AG04450 (cell line): ENCODE measurements around the gene CKLF. TPM values are rescaled to one million over a fixed set of nuclear protein-coding genes. Genes with fewer than 3 reads are reported as not detected.

Experiments
- CTCF ChIA-PET: fragments of 300-600, 350-600 bp; formaldehyde crosslinking; extraction: SDS; loops from one replicate; lab custom pipeline; 2022; ENCODE audit warnings: antibody characterized with exemption, inconsistent platforms; lab: Charles Lee
- POLR2A ChIA-PET: fragments of 350-600 bp; formaldehyde crosslinking; extraction: SDS; loops from one replicate; lab custom pipeline; 2021; ENCODE audit warnings: antibody characterized with exemption, inconsistent platforms; lab: Yijun Ruan, JAX
- DNase-seq: peaks from one replicate; pipeline ENCODE4 v3.0.0-alpha.2; 2011; ENCODE audit warnings: low read depth, low spot score
- H3K27ac ChIP-seq: one replicate; pipeline ENCODE4 v1.5.1; 2012; ENCODE audit warnings: low read depth, low read length, control low read depth
- H3K27me3 ChIP-seq: one replicate; pipeline ENCODE4 v1.6.0; 2012; ENCODE audit warnings: low read length; ENCODE audit not compliant: control insufficient read depth, insufficient read depth
- H3K4me3 ChIP-seq: 2 replicates; pipeline ENCODE4 v1.5.1; 2011; ENCODE audit warnings: mild to moderate bottlenecking, low read depth, low read length, control low read depth
- H3K9me3 ChIP-seq: 2 replicates; pipeline ENCODE4 v1.5.1; 2012; ENCODE audit warnings: low read length; ENCODE audit not compliant: control insufficient read depth, insufficient read depth
- CTCF ChIP-seq: IDR thresholded peaks from 2 replicates; pipeline ENCODE4 v1.5.1; 2011; ENCODE audit warnings: low read depth, low read length, control low read depth, inconsistent platforms
- polyA plus RNA-seq: library from polyadenylated mRNA; depleted of rRNA; stranded (reverse); fragments of >200 nt; gene quantifications from 2 replicates; pipeline ENCODE4 v1.2.3, GENCODE V29; 2011

CKLF gene
- polyA plus RNA-seq, 1 experiment, result 56.2 TPM

- no peak for TF ChIP-seq CTCF
- no peak for DNase-seq
- CTCF ChIA-PET, result interaction anchor here (0.8 kb wide), 1 partner anchor 36 kb away, joined by 3 read pairs; no protein-coding TSS in a partner anchor
These were observed 16.0 kb downstream of the CKLF start for GRCh38 chr16:66568355-66568754.

GRCh38 chr16:66569131-66569530 is 16.8 kb downstream of the CKLF start:
- ChIA-PET CTCF (interaction anchor here (0.8 to 2.1 kb wide), 3 partner anchors 18 to 39 kb away, joined by 3 to 12 read pairs (median 3); no protein-coding TSS in a partner anchor), POLR2A (no interaction called here)
- no peak for DNase-seq

More at GRCh38 chr16:66568355-66568754, 16.0 kb downstream of the CKLF start:
- H3K27ac ChIP-seq, result no peak overlapping the region
- no peaks in the 10 kb centered on the region for H3K27me3 ChIP-seq
- H3K9me3 ChIP-seq, result no peaks in the 10 kb centered on the region; the same call in 1 of the 2 replicates
- POLR2A ChIA-PET, result no interaction called here
- no peak overlapping the region for H3K4me3 ChIP-seq

GRCh38 chr16:66569827-66570405 is 17.5 kb downstream of the CKLF start:
- no peak overlapping the region for H3K27ac ChIP-seq
- no peak for TF ChIP-seq CTCF
- no peaks in the 10 kb centered on the region; the same call in 1 of the 2 replicates for H3K9me3 ChIP-seq
- no peak for DNase-seq
- H3K27me3 ChIP-seq, result no peaks in the 10 kb centered on the region
- no peak overlapping the region for H3K4me3 ChIP-seq
- POLR2A ChIA-PET, result interaction anchor here (1.4 to 1.5 kb wide), 2 partner anchors 9 to 18 kb away, joined by 5 read pairs; partner anchors contain the start of genes CKLF and CMTM2
- CTCF ChIA-PET, result interaction anchor here (0.6 to 2.1 kb wide), 6 partner anchors 10 to 261 kb away, joined by 3 to 12 read pairs (median 3); partner anchors contain the start of gene NAE1

More at GRCh38 chr16:66569131-66569530, 16.8 kb downstream of the CKLF start:
- Histone ChIP-seq H3K9me3 (no peaks in the 10 kb centered on the region; the same call in 1 of the 2 replicates), H3K27ac (no peak overlapping the region), H3K4me3 (no peak overlapping the region), H3K27me3 (no peaks in the 10 kb centered on the region)
- no peak for TF ChIP-seq CTCF

- DNase-seq, result no peak
- Histone ChIP-seq H3K4me3 (no peak overlapping the region), H3K9me3 (no peaks in the 10 kb centered on the region), H3K27ac (no peak overlapping the region), H3K27me3 (no peaks in the 10 kb centered on the region)
- TF ChIP-seq CTCF, result no peak
- CTCF ChIA-PET, result interaction anchor here (1.1 kb wide), 1 partner anchor 37 kb away, joined by 3 read pairs; no protein-coding TSS in a partner anchor
- POLR2A ChIA-PET, result no interaction called here
These were observed 20.0 kb downstream of the CKLF start for GRCh38 chr16:66572356-66572755.

GRCh38 chr16:66574081-66574480 is 21.7 kb downstream of the CKLF start:
- Histone ChIP-seq H3K9me3 (no peaks in the 10 kb centered on the region), H3K27me3 (peaks cover 12% of the 10 kb centered on the region), H3K27ac (no peak overlapping the region), H3K4me3 (no peak overlapping the region)
- POLR2A ChIA-PET, result no interaction called here
- no peak for TF ChIP-seq CTCF
- CTCF ChIA-PET, result interaction anchor here (1.8 kb wide), 1 partner anchor 77 kb away, joined by 4 read pairs; no protein-coding TSS in a partner anchor
- DNase-seq, result no peak
